Mucosa of rectum (tissue), 2 donors: ENCODE results near the gene RPL10L.

Experiments
- H3K27ac ChIP-seq, 2 donors: one replicate each; pipeline ENCODE4 v1.7.0; 2013; ENCODE audit warnings: inconsistent platforms in 2 of 2, low read depth in 2 of 2, low read length in 2 of 2
- H3K27me3 ChIP-seq, 2 donors: one replicate each; pipeline ENCODE4 v1.7.0; 2013; ENCODE audit warnings: low read length in 2 of 2; ENCODE audit not compliant: control insufficient read depth in 2 of 2, insufficient read depth in 2 of 2
- H3K36me3 ChIP-seq, 2 donors: one replicate each; pipeline ENCODE4 v1.7.0; 2013; ENCODE audit warnings: low read length in 2 of 2; ENCODE audit not compliant: control insufficient read depth in 2 of 2, insufficient read depth in 2 of 2
- H3K4me1 ChIP-seq, 2 donors: one replicate each; pipeline ENCODE4 v1.7.0; 2013; ENCODE audit warnings: low read length in 2 of 2, mild to moderate bottlenecking in 1 of 2; ENCODE audit not compliant: control insufficient read depth in 2 of 2, insufficient read depth in 2 of 2
- H3K4me3 ChIP-seq, 2 donors: one replicate each; pipeline ENCODE4 v1.7.0; 2013; ENCODE audit warnings: low read length in 2 of 2
- H3K9ac ChIP-seq, 2 donors: one replicate each; pipeline ENCODE4 v1.7.0; 2013; ENCODE audit warnings: low read length in 2 of 2, low read depth in 1 of 2, mild to moderate bottlenecking in 1 of 2
- H3K9me3 ChIP-seq, 2 donors: one replicate each; pipeline ENCODE4 v1.7.0; 2013; ENCODE audit warnings: low read length in 2 of 2; ENCODE audit not compliant: control insufficient read depth in 2 of 2
- donor health status: healthy.
- donor health status: Normal muscosa, but diverticular disease.

The RPL10L gene

GRCh38 chr14:46651526-46652144, at the start of gene RPL10L:
Gene RPL10L, minus strand, starts transcription at chr14:46651781. Its CDS starts 45 bp downstream, at chr14:46651736.
- Histone ChIP-seq H3K4me3 (no peak within 1 kb of the TSS), H3K4me1 (no peaks in the 10 kb centered on the region), H3K9ac (no peak within 1 kb of the TSS), H3K9me3 (no peaks in the 10 kb centered on the region), H3K27me3 (no peaks in the 10 kb centered on the region), H3K36me3 (peaks cover 12 to 23% of the 10 kb centered on the region in 2 donors), H3K27ac (no peak within 1 kb of the TSS)

DNA sequence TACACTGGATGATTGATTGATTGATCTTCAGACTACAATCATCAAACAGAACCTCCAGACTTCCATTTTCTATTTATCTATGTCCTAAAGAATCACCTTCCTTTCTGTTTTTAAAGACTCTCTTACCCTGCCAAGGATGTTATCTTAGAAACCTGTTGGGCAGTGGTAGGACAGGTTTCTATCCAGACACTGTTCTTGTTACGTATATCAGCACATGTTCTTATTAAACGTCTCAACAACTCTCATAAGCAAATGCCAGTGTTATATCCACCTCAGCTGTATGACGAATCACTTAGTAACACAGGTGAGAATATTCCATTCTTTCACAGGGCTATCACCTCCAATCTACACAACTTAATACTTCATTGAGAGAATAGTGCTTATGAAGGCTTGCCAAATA, 40.2 kb upstream of the RPL10L start:
- Histone ChIP-seq H3K27ac (no peak overlapping the region), H3K36me3 (no peaks in the 10 kb centered on the region), H3K4me1 (no peaks in the 10 kb centered on the region), H3K27me3 (no peaks in the 10 kb centered on the region), H3K9me3 (no peaks in the 10 kb centered on the region), H3K9ac (no peak overlapping the region), H3K4me3 (no peak overlapping the region)

DNA sequence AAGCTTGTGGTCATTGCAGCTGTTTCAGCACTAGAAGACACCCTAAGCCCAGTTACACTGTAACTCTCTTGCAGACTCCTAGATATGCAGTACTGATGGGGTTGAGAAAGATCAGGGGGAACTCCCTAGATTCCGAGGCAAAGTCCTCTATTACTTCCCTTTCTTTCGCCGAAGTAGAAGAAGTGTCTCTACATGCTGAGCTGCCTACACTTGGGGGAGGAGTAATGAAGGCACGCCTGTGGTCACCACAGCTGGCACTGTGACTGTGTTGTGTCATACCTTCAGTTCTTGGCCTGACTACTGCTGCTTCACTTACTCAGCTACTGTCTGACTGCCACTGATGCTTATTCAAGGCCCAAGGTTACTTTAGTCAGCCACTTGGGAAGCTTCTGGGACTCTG, 35.1 kb upstream of the RPL10L start:
- Histone ChIP-seq H3K4me1 (no peaks in the 10 kb centered on the region), H3K36me3 (no peaks in the 10 kb centered on the region), H3K9me3 (peaks cover 0 to 5% of the 10 kb centered on the region in 2 donors), H3K4me3 (no peak overlapping the region), H3K9ac (no peak overlapping the region), H3K27me3 (no peaks in the 10 kb centered on the region), H3K27ac (no peak overlapping the region)

DNA sequence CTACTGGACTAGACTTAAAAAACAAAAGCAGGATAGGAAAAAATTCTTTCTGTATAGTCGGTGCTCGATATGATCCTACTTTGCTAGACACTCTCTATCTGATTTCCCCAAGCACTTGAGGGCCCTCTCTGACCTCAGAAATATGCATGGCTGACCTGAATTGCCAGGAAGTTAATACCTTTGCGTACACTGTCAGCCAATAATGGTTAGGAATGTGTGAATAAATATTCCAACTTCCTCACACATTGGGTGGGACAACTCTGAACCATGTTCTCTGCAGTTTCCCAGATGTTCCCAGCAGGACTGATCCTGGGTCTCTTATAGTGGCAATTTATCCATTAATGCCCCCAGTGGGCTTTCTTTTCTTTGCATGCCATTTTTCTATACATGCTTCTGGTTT, 20.5 kb upstream of the RPL10L start:
- H3K9ac ChIP-seq, result no peak overlapping the region
- no peak overlapping the region for H3K27ac ChIP-seq
- H3K36me3 ChIP-seq, result no peaks in the 10 kb centered on the region
- no peaks in the 10 kb centered on the region for H3K9me3 ChIP-seq
- H3K4me3 ChIP-seq, result no peak overlapping the region
- H3K4me1 ChIP-seq, result no peaks in the 10 kb centered on the region
- no peaks in the 10 kb centered on the region for H3K27me3 ChIP-seq

- H3K4me3 ChIP-seq, result no peak overlapping the region
- H3K9ac ChIP-seq, result no peak overlapping the region
- no peak overlapping the region for H3K27ac ChIP-seq
- peaks cover 0 to 2% of the 10 kb centered on the region in 2 donors for H3K9me3 ChIP-seq
- no peaks in the 10 kb centered on the region for H3K4me1 ChIP-seq
- no peaks in the 10 kb centered on the region for H3K27me3 ChIP-seq
- no peaks in the 10 kb centered on the region for H3K36me3 ChIP-seq
Measured at GRCh38 chr14:46663382-46663781, 11.8 kb upstream of the RPL10L start.

DNA sequence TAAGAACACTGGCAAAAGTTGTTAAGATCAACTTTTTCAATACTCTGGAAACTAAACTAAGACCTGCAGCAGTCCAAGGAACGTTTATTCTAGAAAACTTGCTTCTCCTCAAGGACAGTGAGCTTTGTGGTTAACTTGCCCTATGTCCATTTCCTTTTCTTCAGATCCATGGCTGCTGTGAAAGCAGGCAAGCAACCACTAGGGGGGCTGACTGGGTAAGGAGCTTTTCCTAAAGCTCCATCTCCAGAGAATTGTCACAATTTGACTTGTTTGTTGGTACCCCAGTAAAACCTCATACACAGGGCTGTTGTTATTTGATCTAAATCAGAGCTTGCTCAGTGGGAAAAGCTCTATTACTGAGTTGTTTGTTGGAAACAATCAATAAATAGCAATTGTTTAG, 10.1 kb upstream of the RPL10L start:
- H3K27me3 ChIP-seq, result no peaks in the 10 kb centered on the region
- H3K9me3 ChIP-seq, result peaks cover 0 to 2% of the 10 kb centered on the region in 2 donors
- no peak overlapping the region for H3K4me3 ChIP-seq
- H3K36me3 ChIP-seq, result no peaks in the 10 kb centered on the region
- no peak overlapping the region for H3K9ac ChIP-seq
- no peaks in the 10 kb centered on the region for H3K4me1 ChIP-seq
- H3K27ac ChIP-seq, result no peak overlapping the region

GRCh38 chr14:46653031-46653755, 1.6 kb upstream of the RPL10L start:
- Histone ChIP-seq H3K27me3 (no peaks in the 10 kb centered on the region), H3K9me3 (no peaks in the 10 kb centered on the region), H3K4me3 (no peak overlapping the region), H3K4me1 (no peaks in the 10 kb centered on the region), H3K36me3 (peaks cover 12 to 23% of the 10 kb centered on the region in 2 donors), H3K9ac (no peak overlapping the region), H3K27ac (no peak overlapping the region)

DNA sequence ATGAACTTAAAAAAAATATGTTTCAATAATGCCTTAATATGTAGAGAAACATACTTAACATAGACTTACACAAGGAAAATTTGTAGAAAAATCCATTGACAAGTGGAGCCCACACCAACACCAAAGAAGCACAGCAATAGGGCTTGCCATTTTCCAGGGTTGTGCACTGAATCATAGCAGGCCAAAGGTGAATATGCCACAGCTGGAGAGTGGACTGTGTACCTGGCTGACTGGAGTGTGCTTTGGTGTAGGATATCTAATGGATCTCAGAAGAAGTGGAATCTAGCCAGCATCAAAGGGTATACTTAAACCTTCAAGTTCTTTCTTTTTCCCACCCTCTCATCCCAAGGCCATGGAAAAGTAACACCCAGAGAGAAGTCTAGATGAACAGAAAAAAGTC, 4.8 kb downstream of the RPL10L start:
- Histone ChIP-seq H3K27ac (no peak overlapping the region), H3K27me3 (no peaks in the 10 kb centered on the region), H3K9me3 (no peaks in the 10 kb centered on the region), H3K4me3 (no peak overlapping the region), H3K9ac (no peak overlapping the region), H3K4me1 (no peaks in the 10 kb centered on the region), H3K36me3 (peaks cover 5 to 13% of the 10 kb centered on the region in 2 donors)

DNA sequence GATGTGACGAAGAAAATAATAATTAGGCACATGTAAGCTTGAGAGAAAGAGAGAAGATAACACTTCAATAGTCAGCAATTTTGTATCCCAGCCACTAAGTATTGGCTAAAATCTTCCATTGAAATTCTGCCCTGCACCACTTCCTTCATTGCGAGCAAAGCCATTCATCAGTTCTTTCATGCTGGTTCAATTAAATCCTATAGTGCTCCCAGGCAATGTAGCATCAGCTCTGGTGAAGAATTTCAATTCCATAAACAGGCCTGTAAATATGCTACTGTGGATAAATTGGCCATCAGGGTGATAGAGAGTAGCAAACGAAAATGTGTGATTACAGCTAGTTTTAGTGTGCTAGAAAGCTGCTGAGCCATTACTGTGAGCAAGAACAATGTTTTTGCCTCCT, 24.7 kb downstream of the RPL10L start:
- Histone ChIP-seq H3K4me1 (peaks cover 0 to 3% of the 10 kb centered on the region in 2 donors), H3K36me3 (no peaks in the 10 kb centered on the region), H3K9ac (no peak overlapping the region), H3K9me3 (no peaks in the 10 kb centered on the region), H3K27ac (no peak overlapping the region), H3K27me3 (no peaks in the 10 kb centered on the region), H3K4me3 (no peak overlapping the region)
